ENCODE results near the gene NUMB.
A peak's percentile ranks its signal among the peaks of the same experiment; 100 is the strongest.
"Not testable (repeated sequence)": the region's sequence is repeated elsewhere in the genome, so short reads cannot be mapped to it uniquely, and the experiment has no call there.

The NUMB gene

GRCh38 chr14:73463411-73463810 lies 5.1 kb upstream of the NUMB start:
- peak; percentile 70 for DNase-seq

GRCh38 chr14:73462815-73463214 lies 4.5 kb upstream of the NUMB start:
- no peak for DNase-seq

GRCh38 chr14:73462048-73462715 lies 3.8 kb upstream of the NUMB start:
- no peak for DNase-seq

GRCh38 chr14:73461478-73462047 lies 3.2 kb upstream of the NUMB start:
- no peak for DNase-seq

- no peak for DNase-seq
These were observed 2.4 kb upstream of the NUMB start for GRCh38 chr14:73460691-73461127.

GRCh38 chr14:73459959-73460358 lies 1.6 kb upstream of the NUMB start:
- DNase-seq: no peak

- peak; percentile 5 for DNase-seq
These were observed 493 bp downstream of the NUMB start for GRCh38 chr14:73457924-73458182.

GRCh38 chr14:73457041-73457923 lies 1.1 kb downstream of the NUMB start:
- no peak for DNase-seq

- DNase-seq: no peak
These were observed 3.1 kb downstream of the NUMB start for GRCh38 chr14:73455294-73455693.

- DNase-seq: no peak
These were observed 5.8 kb downstream of the NUMB start for GRCh38 chr14:73452341-73453186.

GRCh38 chr14:73443758-73444157 lies 14.6 kb downstream of the NUMB start:
- DNase-seq: no peak

- DNase-seq: no peak
These were observed 17.1 kb downstream of the NUMB start for GRCh38 chr14:73441286-73441685.

- no peak for DNase-seq
These were observed 19.4 kb downstream of the NUMB start for GRCh38 chr14:73438993-73439392.

- no peak for DNase-seq
These were observed 21.1 kb downstream of the NUMB start for GRCh38 chr14:73437206-73437605.

- DNase-seq: no peak
These were observed 26.2 kb downstream of the NUMB start for GRCh38 chr14:73432124-73432523.

- no peak for DNase-seq
These were observed 30.0 kb downstream of the NUMB start for GRCh38 chr14:73428353-73428824.

- DNase-seq: no peak
These were observed 30.7 kb downstream of the NUMB start for GRCh38 chr14:73427516-73428264.

- DNase-seq: no peak
These were observed 31.5 kb downstream of the NUMB start for GRCh38 chr14:73426877-73427276.

- DNase-seq: no peak
These were observed 33.9 kb downstream of the NUMB start for GRCh38 chr14:73424453-73424852.

GRCh38 chr14:73423092-73423491 lies 35.3 kb downstream of the NUMB start:
- DNase-seq: not testable (repeated sequence)

GRCh38 chr14:73422515-73422914 lies 35.8 kb downstream of the NUMB start:
- no peak for DNase-seq

- no peak for DNase-seq
These were observed 40.1 kb downstream of the NUMB start for GRCh38 chr14:73418227-73418626.

All from CD4-positive, alpha-beta T cell treated with Interferon gamma for 1 hour (primary cell).